DOHH2 (cell line): ENCODE results near the gene SERAC1.
A peak's percentile ranks its signal among the peaks of the same experiment; 100 is the strongest.

Experiments used
- H3F3A ChIP-seq: fragments of 200-600 bp; sonication (generic), shearing (Covaris generic); 2 replicates; pipeline ENCODE4 v1.6.0; 2016; ENCODE audit warnings: antibody characterized with exemption, mild to moderate bottlenecking; ENCODE audit not compliant: control insufficient read depth, insufficient read depth
- H3K27ac ChIP-seq: fragments of 200-600 bp; sonication (generic); 2 replicates; pipeline ENCODE4 v1.5.1; 2014; ENCODE audit warnings: low read depth, mild to moderate bottlenecking, low read length, moderate library complexity
- H3K27me3 ChIP-seq: fragments of 200-600 bp; sonication (generic); 2 replicates; pipeline ENCODE4 v1.6.1; 2014; ENCODE audit warnings: mild to moderate bottlenecking, low read length, mixed read lengths; ENCODE audit not compliant: control insufficient read depth
- H3K36me3 ChIP-seq: fragments of 200-600 bp; sonication (generic); 2 replicates; pipeline ENCODE4 v1.6.1; 2014; ENCODE audit warnings: mild to moderate bottlenecking, low read length, moderate library complexity, mixed read lengths; ENCODE audit not compliant: control insufficient read depth
- H3K4me1 ChIP-seq: fragments of 200-600 bp; sonication (generic); 2 replicates; pipeline ENCODE4 v1.6.1; 2014; ENCODE audit warnings: mild to moderate bottlenecking, low read length, mixed read lengths; ENCODE audit not compliant: control insufficient read depth
- H3K4me2 ChIP-seq: fragments of 200-600 bp; sonication (generic); 2 replicates; pipeline ENCODE4 v1.6.0; 2014; ENCODE audit warnings: mild to moderate bottlenecking, low read length, moderate library complexity
- H3K4me3 ChIP-seq: fragments of 200-600 bp; sonication (generic); 2 replicates; pipeline ENCODE4 v1.5.1; 2014; ENCODE audit warnings: mild to moderate bottlenecking, low read length, mixed read lengths
- H3K79me2 ChIP-seq: fragments of 200-600 bp; sonication (generic); 2 replicates; pipeline ENCODE4 v1.6.1; 2014; ENCODE audit warnings: mild to moderate bottlenecking, low read length, mixed read lengths; ENCODE audit not compliant: control insufficient read depth
- H3K9me2 ChIP-seq: fragments of 200-600 bp; sonication (generic); replicated peaks from 2 replicates; pipeline ENCODE4 v1.6.1; 2014; ENCODE audit warnings: mild to moderate bottlenecking, low read length, mixed read lengths; ENCODE audit not compliant: control insufficient read depth
- H3K9me3 ChIP-seq: fragments of 200-600 bp; sonication (generic); 2 replicates; pipeline ENCODE4 v1.6.1; 2014; ENCODE audit warnings: antibody characterized with exemption, low read length, mixed read lengths; ENCODE audit not compliant: control insufficient read depth, insufficient read depth
- H4K20me1 ChIP-seq: fragments of 200-600 bp; sonication (generic); 2 replicates; pipeline ENCODE4 v1.6.0; 2014; ENCODE audit warnings: low read depth, mild to moderate bottlenecking, antibody characterized with exemption, low read length, moderate library complexity; ENCODE audit not compliant: control insufficient read depth, insufficient read depth
- CTCF ChIP-seq: fragments of 200-600 bp; sonication (generic); IDR thresholded peaks from one replicate; pipeline ENCODE4 v1.5.1; 2014; ENCODE audit warnings: antibody characterized with exemption, mild to moderate bottlenecking, low read depth, low read length; ENCODE audit not compliant: poor library complexity, severe bottlenecking
- EZH2phosphoT487 ChIP-seq: fragments of 200-600 bp; sonication (generic); IDR thresholded peaks from 2 replicates; pipeline ENCODE4 v1.6.1; 2017; ENCODE audit warnings: borderline replicate concordance, mild to moderate bottlenecking, antibody characterized with exemption, low read length, moderate library complexity, mixed read lengths

The SERAC1 gene

GRCh38 chr6:158073776-158074175 is 94.3 kb downstream of the SERAC1 start:
- no peak overlapping the region for H3K4me2 ChIP-seq
- no peak overlapping the region for H3K27ac ChIP-seq
- H3K9me2 ChIP-seq = no peaks in the 10 kb centered on the region
- H3K36me3 ChIP-seq = no peaks in the 10 kb centered on the region
- H3K79me2 ChIP-seq = no peaks in the 10 kb centered on the region
- no peak overlapping the region for H3K4me3 ChIP-seq
- TF ChIP-seq CTCF (no peak), EZH2phosphoT487 (no peak)
- H3F3A ChIP-seq = no peaks in the 10 kb centered on the region
- H3K9me3 ChIP-seq = no peaks in the 10 kb centered on the region
- no peaks in the 10 kb centered on the region; the same call in 1 of the 2 replicates for H3K27me3 ChIP-seq
- H4K20me1 ChIP-seq = no peaks in the 10 kb centered on the region
- H3K4me1 ChIP-seq = no peaks in the 10 kb centered on the region

DNA sequence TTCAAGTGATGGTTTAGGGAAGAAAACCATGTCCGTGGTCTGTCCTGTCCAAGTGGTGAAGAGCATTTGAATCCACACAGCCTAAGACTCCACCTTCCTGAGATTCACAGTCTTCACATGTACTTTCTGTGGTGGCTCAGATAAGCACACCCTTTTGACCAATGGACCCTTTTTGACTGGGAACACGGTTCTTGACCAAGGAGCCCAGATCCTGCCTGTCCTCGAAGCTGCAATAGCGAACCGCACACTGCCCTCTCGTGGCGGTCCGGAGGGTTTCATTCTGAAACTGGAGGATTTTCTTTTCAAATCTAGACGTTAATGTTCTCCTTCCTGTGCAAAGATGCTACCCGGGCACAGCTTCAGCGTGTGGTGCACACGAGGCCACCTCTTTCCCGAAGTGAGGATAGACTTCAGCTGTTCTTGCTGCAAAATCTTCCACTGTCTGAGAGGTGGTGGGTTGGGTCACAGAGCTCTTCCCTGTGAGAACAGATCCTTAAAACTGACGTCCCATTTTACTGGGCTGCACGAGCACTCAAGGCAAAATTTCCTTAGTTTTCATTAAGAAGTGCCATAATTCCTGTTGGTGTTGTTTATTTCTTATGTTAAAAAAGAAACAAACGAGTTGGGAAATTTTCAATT is 95.9 kb downstream of the SERAC1 start:
- H3K27ac ChIP-seq = no peak overlapping the region

GRCh38 chr6:158071121-158072082 is 96.7 kb downstream of the SERAC1 start:
- no peaks in the 10 kb centered on the region for H3K79me2 ChIP-seq
- no peaks in the 10 kb centered on the region for H3K9me3 ChIP-seq
- no peaks in the 10 kb centered on the region for H3F3A ChIP-seq
- no peak overlapping the region for H3K4me3 ChIP-seq
- H3K27ac ChIP-seq = no peak overlapping the region
- H3K36me3 ChIP-seq = no peaks in the 10 kb centered on the region
- no peak for TF ChIP-seq CTCF
- no peak for TF ChIP-seq EZH2phosphoT487
- no peaks in the 10 kb centered on the region for H3K9me2 ChIP-seq
- no peaks in the 10 kb centered on the region for H4K20me1 ChIP-seq
- H3K4me1 ChIP-seq = no peaks in the 10 kb centered on the region
- H3K4me2 ChIP-seq = no peak overlapping the region
- H3K27me3 ChIP-seq = no peaks in the 10 kb centered on the region; the same call in 1 of the 2 replicates

More for the DNA sequence above, 95.9 kb downstream of the SERAC1 start:
- TF ChIP-seq EZH2phosphoT487 (no peak), CTCF (peak; percentile 85)
- Histone ChIP-seq H3K36me3 (no peaks in the 10 kb centered on the region), H3K27me3 (no peaks in the 10 kb centered on the region; the same call in 1 of the 2 replicates), H3K9me3 (no peaks in the 10 kb centered on the region), H3K4me1 (no peaks in the 10 kb centered on the region), H3K79me2 (no peaks in the 10 kb centered on the region), H3F3A (no peaks in the 10 kb centered on the region), H3K4me2 (0 out of 2 replicates have a peak overlapping the region, but pooled peaks have one; percentile 16), H3K4me3 (no peak overlapping the region), H3K9me2 (no peaks in the 10 kb centered on the region), H4K20me1 (no peaks in the 10 kb centered on the region)
